HG03095 (cell line): ENCODE data around the gene NIPA2.

Experiments used
- ATAC-seq: cut with Tn5 transposase; IDR thresholded peaks from one replicate; pipeline ENCODE4 v1.9.1; 2021; ENCODE audit warnings: moderate library complexity; ENCODE audit not compliant: unreplicated experiment

The NIPA2 gene

GRCh38 chr15:22874966-22875365 lies 36.5 kb downstream of the NIPA2 start:
- ATAC-seq: no peak

- no peak for ATAC-seq
Observed at GRCh38 chr15:22877117-22877516, 38.7 kb downstream of the NIPA2 start.

GRCh38 chr15:22877607-22878006 lies 39.1 kb downstream of the NIPA2 start:
- ATAC-seq: no peak

- no peak for ATAC-seq
Observed at GRCh38 chr15:22878103-22878502, 39.6 kb downstream of the NIPA2 start.

GRCh38 chr15:22880068-22880980 lies 41.9 kb downstream of the NIPA2 start:
- no peak for ATAC-seq

DNA sequence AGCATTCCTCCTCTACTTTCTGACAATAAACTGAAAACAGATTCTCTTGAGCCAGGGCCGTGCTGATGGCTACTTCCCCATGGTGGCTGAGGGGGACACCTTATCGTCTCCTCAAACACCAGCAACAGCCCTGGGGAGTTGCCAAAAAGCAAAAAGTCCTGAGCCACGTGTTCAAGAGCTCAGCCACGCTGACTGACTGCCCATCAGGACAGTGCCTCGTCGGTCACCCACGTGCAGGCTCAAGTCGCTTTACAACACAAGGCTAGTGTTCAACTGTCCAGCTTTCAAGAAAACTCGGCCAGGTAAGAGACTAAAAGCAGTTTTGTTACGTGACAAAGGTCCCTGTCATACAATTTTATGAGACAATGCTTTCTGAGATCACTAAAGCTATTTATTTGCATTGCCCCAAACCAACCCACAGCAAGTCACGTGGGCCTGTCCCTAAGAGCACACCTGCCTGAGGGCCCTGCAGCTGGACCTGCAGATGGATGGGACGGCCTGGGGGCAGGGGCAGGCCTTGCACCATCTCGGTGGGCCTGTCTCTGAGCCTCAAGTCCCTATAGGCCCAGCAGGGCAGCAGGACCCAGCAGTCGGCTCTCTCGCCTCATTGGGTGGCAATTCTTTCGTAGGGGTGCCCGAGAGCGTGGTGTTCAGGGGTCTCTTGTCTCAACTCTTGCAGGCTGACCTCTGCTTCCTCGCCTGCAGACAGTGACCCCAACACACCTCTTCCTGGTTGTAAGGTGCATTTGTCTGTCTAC lies 42.7 kb downstream of the NIPA2 start:
- no peak for ATAC-seq

DNA sequence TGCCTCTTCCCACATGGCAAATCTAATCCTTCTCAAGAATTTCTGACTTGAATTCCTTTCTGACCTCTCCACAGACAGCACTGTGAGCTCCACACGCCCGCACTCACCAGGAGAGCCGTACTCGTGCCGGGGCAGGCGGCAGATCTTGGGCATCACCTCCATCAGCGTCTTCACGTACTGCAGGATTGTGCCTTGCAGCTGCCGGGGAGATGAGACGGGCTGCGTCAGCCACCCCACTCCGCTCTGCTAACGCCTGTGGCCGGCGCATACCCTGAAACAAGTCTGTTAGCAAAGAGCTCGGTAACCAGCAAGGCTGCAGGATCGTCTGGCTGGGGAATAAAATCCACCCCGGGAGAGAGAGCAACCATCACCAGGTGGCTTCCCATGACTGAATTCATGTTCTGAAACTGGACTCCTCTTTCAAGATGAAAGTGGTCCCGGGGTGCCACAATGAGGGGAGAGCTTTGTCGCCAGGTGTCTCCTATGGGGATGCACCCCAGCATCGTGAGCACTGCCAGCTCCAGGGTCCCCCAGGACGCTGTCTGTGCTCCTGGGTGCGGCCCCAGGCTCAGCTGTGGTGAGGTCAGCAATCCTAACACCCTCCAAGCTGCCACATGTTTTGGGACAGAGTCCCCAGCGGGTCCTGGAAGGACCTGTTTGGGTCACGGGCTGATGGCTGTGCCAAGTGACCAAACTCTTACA lies 43.4 kb downstream of the NIPA2 start:
- no peak for ATAC-seq

- ATAC-seq: no peak
Observed at GRCh38 chr15:22883196-22883595, 44.7 kb downstream of the NIPA2 start.

GRCh38 chr15:22884344-22884743 lies 45.9 kb downstream of the NIPA2 start:
- no peak for ATAC-seq

DNA sequence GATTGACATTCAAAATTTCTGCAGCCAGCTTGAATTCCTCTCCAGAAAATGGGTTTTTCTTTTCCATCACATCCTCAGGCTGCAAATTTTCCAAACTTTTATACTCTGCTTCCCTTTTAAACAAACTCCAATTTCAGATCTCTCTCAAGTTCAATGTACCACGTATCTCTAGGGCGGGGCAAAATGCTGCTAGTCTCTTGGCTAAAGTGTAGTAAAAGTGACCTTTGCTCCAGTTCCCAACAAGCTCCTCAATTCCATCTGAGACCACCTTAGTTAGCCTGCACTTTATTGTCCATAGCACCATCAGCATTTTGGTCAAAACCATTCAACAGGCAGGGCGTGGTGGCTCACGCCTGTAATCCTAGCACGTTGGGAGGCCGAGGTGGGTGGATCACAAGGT lies 46.7 kb downstream of the NIPA2 start:
- ATAC-seq: no peak

DNA sequence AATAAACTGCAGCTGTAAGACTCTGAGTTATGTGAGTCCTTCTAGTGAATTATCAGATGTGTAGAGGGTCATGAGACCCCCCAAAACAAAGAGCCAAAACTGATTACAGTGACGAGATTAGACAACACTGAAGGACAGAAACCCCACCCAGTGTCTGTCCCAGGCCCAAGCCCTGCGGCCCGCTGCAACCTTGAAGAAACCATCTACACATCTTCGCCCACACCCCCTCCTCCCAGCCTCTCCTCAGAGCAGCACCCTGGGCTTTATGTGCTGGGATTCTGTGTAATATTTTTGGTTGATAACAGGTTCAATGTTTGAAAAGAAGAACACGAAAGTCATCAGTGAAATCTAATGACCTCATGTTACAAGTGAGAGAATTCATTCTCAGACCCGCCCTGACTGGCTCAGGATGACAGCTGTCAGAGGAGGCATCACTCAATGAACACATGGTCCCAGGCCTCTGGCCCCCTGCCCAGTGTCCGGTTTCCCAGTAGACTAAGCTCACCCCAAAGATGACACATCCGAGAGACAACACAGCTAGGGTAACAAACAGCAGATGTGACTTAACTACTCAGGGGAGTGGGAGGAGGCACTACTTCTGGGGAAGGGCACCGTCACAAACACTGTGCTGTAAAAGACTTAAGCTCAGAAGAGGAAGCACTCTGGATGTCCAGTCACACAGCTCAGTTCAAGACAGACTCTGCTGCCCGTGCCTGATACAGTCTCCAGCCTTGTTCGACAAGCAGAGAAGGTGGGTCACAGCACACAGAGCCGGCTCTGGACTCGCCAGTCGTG lies 48.9 kb downstream of the NIPA2 start:
- ATAC-seq: no peak

DNA sequence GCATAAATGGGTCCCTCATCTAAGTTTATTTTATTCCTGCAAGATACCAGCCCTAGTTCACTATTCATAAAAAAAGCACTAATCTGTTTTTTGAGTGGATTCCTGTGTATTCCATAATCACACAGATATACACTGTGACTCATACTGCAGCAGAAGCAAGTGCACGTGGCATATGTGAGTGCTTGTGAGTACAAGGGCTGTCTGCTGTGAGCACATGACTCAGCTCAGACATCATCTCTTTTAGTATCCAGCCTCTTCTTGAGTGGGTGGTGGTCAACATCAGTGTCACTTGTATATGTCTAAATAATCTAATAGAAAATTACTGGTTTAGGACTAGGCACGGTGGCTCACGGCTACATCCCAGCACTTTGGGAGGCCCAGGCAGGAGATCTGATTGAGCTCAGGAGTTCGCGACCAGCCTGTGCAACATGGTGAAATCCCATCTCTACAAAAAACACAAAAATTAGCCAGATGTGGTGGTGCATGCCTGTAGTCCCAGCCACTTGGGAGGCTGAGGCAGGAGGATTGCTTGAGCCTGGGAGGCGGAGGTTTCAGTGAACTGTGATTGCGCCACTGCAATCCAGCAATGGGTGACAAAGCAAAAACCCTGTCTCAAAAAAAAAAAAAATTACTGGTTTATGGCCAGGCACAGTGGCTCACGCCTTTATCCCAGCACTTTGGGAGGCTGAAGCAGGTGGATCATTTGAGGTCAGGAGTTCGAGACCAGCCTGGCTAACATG lies 49.8 kb downstream of the NIPA2 start:
- no peak for ATAC-seq

DNA sequence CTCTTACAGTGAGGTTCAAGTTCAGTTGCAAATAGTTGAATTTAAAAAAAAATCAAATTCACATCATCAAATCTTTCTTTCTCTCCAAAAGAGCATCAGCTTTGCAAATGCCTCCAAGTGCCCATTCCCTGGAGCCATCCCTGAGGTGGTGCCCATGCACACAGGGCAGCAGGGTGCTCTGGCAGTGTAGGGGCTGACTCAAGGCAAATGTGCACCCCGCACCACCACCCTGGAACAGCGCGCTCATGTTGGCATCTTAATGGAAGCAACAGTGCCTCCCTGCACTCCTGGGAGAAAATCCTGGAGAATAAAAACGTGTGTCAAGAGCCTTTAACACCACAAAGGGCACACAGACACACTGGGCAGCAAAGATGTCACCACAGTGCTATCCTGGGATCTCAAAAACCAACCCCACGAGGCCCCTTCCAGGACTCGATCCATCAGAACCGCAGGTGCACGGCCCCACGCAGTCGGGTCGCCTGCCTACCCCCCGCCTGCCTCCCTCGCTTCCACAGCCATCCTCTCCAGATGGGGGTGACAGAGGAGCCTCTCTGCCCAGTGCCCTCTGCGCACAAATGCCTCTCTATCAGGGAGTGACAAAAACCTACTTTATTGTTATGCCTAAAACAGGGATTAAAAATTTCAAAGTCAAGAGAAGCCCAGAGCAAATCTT lies 50.8 kb downstream of the NIPA2 start:
- ATAC-seq: no peak

DNA sequence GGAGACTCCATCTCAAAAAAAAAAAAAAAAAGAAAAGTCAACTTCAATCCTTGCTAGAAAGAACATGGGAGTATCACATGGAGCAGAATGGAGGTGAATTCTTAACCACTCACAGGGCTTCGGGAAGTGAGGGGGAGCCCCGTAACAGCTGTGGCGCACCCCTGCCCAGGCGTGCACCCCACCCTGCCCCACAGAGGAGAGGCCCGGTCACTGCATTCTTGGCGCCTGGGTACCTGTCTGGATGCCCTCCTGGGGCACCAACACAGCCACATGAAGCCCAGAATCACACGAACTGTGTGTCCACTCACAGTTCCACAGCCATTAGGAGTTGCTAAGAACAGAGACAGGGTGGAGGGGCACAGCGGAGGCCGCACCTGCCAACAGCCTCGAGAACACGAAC lies 51.8 kb downstream of the NIPA2 start:
- ATAC-seq: no peak

DNA sequence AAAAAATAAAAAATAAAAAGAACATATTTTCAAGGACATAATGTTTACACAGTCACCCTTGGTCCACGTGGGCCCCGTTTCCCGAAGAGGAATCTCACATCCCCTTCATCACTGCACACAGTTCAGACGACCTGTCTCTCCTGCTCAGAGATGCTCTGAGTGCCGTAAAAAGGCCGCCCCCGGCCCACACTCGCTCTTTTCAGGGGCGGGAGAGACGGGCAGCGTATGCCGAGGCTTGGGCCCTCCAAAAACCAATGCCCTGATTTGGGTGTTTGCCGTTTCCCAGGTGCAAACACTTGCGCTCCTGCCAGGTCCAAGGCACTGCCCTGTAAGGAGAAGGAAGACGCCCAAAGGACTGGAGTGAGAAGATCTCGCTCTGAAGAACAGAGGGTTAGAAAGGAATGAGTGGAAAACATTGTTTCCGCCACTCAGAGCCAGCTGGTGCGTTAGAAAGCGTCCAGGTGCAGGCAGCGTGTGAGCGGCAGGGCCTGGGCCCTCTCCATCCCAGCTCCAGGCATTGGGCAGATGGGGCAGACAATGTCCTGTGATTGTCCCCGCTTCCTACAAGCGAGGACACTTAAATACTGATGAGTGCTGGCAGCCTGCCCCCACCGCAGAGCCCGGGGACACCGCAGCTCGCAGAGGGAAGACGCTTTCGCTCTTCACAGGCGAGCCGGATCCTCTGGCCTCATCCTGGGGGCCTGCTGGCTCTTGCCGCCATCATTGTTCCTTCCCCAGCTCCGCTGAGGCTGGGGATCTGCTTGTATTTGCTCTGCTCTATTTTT lies 53.2 kb downstream of the NIPA2 start:
- no peak for ATAC-seq

- ATAC-seq: no peak
Observed at GRCh38 chr15:22892333-22892732, 53.9 kb downstream of the NIPA2 start.

GRCh38 chr15:22893081-22893480 lies 54.6 kb downstream of the NIPA2 start:
- no peak for ATAC-seq

DNA sequence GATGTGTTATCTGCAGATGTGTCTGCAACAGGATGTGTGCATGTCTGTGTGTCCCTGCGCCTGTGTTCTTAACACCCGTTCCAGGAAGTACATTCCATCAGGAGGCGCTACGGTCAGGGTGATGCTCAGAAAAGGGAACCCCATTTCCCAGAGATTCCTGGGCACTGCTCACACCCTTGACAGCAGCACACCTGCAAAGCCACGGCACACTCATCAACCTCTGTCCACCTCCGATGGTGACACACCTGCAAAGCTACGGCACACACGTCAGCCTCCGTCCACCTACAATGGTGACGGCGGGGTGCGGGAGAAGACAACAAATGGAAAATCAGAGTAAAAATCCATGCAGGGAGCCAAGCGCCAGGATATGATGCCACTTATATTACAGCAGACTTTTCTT lies 55.4 kb downstream of the NIPA2 start:
- no peak for ATAC-seq
